ENCODE results near the gene PRR5.
A peak's percentile ranks its signal among the peaks of the same experiment; 100 is the strongest.
"Not testable (repeated sequence)": the region's sequence is repeated elsewhere in the genome, so short reads cannot be mapped to it uniquely, and the experiment has no call there.

PRR5 gene, protein sequence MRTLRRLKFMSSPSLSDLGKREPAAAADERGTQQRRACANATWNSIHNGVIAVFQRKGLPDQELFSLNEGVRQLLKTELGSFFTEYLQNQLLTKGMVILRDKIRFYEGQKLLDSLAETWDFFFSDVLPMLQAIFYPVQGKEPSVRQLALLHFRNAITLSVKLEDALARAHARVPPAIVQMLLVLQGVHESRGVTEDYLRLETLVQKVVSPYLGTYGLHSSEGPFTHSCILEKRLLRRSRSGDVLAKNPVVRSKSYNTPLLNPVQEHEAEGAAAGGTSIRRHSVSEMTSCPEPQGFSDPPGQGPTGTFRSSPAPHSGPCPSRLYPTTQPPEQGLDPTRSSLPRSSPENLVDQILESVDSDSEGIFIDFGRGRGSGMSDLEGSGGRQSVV

DNA sequence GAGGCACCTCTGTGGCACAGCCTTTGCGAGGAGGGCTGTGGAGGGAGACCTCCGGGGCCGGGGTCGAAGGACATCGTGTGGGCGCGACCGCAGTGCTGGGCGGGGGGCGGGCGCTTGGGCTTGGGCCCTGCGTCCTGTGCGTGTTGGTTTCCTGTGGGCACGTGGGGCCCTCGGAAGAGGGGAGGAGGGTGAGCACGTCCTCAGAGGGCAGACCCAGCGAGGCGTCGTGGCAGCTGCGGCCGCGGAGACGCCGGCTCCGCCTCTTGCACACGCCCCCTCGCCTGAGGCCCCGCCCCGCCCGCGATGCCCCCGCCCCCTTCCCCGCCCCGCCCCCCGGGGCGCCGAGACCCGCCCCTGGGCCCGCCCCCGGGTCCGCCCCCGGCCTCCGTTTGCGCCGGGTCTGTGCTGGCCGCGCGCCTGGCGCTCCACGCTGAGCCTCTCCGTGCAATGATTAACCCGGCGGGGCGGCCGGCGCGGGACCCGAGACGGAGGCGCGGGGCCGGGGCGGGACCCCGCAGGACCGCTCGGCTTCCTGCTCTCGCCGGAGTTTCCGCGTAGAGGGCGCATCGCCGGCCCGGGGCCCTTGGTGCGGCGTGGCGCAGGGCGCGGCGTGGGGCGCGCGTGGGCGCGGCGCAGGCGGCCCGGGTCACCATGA lies at the start of gene PRR5:
Gene PRR5, plus strand, starts transcription at position 381 of the 655 bp plus-strand sequence. Its CDS starts 271 bp downstream, at position 652.
- DNase-seq, result peak; percentile 71

DNA sequence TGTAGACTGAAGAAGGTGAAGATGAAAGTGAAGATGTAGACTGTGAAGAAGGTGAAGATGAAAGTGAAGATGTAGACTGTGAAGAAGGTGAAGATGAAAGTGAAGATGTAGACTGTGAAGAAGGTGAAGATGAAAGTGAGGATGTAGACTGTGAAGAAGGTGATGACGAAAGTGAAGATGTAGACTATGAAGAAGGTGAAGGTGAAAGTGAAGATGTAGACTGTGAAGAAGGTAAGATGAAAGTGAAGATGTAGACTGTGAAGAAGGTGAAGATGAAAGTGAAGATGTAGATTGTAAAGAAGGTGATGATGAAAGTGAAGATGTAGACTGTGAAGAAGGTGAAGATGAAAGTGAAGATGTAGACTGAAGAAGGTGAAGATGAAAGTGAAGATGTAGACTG lies 49.1 kb upstream of the PRR5 start:
- DNase-seq, result not testable (repeated sequence)

DNA sequence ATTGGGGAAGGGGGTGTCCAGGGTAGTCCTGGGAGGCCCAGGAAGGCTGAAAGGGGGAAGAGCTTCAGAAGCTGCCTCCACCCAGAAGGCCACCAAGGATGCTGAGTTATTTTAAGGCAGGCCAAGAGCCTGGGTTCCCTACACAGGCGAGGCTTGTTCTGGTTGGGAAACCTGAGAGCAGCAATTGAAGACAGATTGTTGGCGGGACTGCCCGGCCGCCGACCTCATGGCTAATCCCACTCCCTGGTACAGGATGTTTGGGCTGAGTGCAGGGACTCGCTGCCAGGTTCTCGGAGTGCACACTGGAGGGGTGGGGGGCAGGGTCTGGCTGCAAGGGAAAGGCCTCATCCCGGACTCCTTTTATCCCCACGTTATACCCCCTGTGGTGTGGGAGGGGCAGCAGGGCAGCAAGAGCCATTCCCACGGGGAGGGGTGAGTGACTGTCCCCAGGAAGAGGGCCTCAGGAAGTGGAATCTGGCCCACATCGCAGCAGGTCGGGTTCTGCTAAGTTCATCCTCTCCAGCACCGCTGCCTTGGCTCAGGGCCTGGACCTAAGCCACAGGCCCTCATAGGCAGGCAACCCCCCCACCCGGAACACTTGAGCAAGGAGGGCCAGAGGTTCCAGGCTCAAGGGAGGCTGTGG lies 43.6 kb upstream of the PRR5 start:
- no peak for DNase-seq

DNA sequence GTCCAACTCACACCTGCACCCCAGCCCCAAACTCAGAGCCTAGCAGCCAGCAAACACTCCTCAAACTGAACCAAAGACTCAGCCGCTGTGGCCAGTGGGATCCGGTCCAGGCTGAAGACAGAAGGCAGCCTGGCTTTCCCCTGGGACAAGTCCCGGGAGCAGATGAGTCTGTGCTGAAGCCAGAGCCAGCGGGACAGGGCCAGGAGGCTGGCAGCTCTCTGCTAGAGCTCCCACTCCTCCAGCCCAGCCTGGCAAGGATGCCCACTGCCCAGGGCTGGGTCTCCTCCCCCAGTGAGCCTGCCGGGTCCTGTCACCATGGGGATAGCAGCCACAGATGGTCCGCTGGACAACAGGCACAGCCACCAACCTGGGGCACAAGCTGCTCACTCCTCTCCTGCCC lies 42.9 kb upstream of the PRR5 start:
- no peak for DNase-seq

DNA sequence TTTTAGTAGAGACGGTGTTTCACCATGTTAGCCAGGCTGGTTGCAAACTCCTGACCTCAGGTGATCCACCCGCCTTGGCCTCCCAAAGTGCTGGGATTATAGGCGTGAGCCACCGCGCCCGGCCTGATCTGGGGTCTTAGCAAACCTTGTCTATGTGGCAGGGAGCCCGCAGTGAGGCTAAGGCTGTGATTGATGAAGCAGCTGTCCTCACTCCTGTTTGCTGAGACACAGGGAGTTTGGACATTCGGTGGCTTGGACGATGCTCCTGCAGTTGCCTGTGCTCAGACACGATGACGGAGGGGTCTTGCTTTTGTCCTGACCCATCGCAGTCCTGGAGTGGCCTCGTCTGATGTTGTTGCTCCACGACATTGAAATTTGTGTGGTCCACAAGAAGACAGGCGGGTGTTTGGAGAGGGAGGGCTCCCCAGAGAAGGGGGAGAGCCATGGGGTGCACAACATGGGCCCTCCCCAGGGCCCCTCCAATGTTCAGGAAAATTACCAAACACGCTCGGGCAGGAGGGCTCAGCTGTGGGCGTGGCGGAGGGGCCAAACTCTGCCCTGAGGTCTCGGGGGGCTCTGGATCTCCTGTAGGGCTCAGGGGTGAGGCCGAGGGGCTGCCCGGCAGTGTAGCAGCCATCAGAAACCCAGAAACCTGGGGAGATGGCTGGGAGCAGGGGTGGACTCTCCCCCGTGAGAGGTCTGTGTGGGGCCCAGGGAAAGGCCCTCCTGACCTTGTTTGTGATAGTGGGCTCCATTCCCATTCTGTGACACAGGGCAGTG lies 41.8 kb upstream of the PRR5 start:
- no peak for DNase-seq

DNA sequence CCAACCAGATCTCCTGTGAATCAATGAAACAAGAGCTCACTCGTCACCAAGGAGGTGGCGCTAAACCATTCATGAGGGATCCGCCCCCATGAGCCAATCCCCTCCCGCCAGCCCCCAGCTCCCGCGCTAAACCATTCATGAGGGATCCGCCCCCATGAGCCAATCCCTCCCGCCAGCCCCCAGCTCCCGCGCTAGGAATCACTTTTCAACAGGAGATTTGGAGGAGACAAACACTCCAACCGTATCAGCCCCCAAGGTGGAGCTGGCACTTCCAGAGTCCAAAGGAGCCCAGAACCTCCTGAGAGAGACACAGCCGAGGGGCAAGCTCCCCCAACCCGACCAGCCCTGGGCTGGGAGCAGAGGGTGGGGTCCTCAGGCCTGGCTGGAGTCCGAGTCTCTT lies 40.9 kb upstream of the PRR5 start:
- DNase-seq, result no peak

DNA sequence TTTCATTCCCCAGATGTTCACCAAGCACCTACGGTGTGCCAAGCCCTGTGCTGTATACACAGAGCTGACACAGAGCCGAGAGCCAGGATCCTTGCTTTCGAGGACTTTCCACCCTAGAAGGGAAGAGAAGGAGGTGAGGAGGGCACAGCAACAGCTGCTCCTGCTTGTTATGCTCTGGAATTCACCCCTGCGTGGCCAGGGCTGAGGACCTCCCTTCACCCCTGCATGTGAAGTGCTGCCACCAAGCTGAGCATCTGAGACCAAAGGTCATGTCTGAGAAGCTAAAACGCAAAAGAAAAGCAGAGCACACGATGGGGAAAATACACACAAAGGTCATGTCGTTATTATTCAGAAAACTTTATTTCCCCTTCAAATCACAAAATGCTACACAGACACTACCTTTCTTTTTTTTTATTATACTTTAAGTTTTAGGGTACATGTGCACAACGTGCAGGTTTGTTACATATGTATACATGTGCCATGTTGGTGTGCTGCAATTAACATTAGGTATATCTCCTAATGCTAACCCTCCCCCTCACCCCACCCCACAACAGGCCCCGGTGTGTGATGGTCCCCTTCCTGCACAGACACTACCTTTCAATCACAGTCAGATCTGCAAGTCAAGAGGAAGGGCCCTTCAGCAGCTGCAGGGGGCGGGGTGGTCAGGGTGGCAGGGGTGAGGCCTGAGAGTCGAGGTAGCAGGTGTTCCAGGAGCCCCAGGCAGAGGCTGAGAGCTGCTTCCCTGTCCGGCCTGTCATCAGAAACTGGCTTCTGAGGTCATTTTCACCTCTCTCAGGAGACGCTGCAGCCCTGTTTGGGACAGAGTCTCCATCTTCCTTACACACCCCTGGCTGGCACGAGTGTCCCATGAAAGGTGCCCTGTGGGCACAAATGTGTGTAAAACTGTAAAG lies 40.1 kb upstream of the PRR5 start:
- DNase-seq, result no peak

DNA sequence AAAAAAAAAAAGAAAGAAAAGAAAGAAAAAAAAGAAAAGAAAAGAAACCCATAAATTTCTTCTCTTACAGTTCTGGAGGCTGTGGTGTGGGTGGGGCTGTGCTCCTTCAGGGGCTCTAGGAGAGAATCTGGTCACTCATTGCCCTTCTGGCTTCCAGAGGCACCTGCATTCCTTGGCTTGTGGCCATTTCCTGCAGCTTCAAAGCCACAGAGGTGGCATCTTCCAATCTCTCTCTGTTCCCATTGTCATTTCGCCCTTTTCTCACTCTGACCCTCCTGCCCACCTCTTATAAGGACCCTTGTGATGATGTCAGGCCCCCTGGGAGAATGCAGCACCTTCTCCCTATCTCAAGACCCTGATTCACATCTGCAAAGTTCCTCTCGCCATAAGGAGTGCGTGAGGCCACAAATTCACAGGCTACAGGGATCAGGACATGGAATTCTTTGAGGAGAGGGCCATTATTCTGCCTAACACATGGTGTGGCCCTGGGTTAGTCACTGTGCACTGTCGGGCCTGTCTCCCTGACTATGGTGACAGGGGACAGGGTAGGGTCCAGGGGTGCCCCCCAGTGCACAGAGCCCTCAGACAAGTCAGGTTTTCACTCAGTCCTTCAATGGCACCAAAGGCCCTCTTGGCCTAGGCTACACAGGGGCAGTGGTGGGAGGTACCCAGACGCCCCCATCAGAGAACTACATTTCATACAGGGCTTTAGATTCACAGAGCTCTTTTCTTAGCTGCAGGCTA lies 38.6 kb upstream of the PRR5 start:
- DNase-seq, result no peak

DNA sequence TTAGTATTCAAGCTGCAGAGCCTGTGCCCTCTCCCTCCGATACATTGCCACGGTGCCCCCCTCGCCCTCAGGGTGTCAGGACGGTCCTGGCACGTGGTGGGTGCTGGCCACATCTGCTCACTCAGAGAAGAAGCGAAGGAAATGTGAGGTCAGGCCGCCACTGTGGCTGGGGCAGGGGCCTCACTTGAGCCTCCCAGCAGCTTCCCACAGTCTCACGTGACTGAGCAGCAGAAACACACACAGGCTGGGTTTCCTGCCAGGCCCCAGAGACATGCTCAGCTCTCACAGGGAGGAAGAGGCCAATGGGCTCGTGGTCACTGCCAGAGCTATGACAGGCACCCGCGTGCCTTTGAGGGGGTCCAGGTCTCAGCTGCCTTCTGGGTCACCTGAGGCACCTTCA lies 37.9 kb upstream of the PRR5 start:
- no peak for DNase-seq

DNA sequence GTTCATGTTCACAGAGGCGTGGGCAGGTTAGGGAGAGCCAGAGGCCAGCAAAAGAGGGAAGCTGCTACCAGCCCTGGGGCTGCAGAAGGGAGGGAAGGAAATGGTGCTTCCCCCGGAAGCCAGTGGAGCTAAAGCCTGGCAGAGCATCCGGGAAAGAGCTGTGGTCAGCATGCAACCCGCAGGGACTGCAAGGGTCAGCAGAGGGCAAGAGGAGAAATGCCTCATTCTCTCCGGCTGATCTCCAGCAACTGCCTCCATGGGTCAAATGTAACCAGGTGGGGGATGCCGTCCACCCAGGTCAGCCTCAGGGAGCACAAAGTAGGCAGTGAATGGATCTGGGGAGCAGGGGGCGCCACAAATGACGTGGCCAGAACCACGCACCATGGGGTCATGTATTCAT lies 36.9 kb upstream of the PRR5 start:
- no peak for DNase-seq

DNA sequence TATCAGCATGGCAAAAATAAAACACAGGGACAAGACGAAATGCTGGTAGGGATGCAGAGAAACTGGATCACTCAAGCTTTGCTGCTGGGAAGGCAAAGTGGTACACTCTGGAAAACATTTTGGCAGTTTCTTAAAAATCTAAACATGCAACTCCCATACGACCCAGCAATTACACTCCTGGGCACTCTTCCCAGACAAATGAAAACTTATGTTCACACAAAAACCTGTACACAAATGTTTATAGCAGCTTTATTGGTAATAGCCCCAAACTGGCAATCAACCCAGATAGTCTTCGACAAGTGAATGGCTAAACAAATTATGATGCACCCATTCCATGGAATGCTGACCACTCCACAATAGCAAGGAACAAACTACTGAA lies 35.8 kb upstream of the PRR5 start:
- no peak for DNase-seq

DNA sequence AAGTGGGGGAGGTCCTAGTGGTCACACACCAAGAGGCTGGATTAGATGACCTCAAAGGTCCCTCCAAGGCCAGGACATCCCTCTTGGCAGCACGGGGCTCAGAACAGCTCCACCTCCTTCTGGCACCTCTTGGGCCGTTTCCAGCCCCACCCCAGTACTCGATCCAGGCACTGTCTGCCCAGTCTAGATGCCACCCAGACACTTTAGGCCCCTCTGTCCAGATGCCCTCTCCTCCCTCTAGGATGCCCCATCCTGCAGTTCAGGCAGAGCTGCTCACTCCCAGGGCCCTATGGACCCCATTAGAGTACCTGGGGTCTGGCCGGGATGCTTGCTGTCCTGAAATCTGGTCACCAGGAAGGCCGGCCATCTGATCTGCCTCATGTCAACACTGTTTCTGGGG lies 34.7 kb upstream of the PRR5 start:
- DNase-seq, result no peak

DNA sequence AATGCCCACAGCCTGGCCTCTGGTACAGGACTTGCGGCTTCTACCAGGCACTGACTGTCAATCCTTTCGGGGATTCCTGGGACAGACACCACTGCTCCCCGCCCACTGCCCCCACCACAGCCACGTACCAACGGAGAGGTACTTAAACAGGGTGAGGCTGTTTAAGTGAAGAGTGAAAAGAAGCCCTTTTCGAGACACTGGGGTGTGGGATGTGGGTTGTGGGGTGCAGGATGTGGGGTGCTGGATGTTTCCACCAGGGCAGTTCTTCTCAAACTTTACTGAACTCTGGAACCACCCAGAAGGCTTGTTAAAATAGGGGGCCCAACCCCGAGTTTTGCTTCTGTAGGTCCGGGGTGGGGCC lies 34.2 kb upstream of the PRR5 start:
- DNase-seq, result peak; percentile 27

DNA sequence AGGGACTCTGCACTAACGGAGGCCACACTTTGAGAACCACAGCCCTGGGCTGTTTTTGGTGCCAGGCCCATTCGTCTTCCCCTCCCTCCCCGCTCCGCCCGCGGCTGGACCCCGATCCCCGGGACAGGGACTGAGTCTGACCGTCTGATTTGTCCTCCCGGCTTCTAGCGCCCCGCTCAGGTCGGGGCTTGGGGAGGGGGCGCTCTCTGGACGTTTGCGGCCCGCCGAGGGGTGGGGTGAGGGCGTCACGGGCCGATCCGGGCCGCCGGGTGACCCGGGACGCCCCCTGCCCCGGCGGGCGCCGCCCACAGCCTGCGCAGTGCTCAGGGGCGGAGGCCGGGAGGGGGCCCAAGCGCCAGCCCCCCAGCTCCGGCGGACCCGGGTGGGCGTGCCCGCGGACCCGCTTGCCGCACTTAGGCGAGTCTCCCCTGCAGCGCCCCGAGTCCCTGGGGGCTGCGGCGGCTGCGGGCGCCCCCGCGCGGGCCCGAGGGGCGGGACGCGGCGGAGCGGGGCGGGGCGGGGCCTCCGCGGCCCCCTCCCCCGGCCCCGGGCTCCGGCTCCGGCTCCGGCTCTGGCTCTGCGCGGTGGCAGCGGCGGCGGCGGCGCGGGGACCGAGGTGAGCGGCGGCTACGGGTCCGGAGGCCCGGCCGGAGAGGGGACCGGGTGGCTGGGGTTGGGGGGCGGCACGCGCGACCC lies 33.7 kb upstream of the PRR5 start:
- DNase-seq, result peak; percentile 30

DNA sequence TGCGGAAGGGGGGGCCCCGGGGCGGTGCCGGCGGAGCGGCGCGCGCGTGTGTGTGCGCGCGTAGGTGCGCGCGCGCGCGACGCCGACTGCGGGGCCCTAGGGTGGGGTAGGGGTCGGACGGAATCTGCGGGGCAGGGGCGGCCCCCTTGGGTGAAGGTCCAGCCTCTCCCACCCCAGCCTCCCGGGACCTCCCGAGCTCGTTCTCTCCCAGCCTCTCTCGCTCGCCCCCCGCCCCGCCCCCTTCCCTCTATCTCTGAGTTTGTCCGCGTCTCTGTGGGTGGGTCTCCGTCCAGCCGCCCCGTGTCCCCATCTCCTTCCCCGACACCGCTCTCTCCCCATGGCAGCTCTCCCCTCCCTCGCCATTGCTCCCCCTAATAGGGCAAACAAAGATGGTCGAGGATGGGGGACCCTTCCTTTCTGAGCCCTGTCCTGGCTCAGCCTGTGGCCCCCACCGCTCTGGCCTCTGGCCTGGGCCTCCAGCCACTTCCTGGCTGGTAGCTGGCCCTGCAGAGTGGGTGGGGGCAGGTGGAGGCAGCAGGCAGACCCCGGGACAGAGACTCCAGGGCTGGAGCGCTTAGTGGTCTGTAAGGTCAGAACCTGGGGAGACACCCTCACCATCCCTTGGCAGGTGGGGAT lies 33.0 kb upstream of the PRR5 start:
- no peak for DNase-seq

DNA sequence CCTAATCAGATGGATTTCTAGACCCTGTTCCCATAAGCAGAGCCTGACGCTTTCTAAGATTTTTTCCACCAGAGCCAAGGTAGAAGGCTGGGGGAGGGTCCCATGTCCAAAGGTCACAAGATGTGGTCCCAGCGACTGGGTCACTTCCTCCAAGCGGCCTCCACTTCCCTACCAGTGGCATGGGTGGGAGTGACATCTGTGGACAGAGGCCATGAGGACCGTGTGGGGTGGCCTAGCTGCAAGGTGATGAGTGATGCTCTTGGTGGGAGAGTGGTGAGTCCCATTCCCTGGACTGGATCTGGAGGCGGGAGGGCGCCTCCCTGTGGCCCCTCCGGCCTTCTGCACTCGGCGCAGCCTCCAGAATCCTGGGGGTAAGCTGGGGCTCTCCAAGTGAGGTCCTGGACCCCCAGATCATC lies 32.4 kb upstream of the PRR5 start:
- no peak for DNase-seq

DNA sequence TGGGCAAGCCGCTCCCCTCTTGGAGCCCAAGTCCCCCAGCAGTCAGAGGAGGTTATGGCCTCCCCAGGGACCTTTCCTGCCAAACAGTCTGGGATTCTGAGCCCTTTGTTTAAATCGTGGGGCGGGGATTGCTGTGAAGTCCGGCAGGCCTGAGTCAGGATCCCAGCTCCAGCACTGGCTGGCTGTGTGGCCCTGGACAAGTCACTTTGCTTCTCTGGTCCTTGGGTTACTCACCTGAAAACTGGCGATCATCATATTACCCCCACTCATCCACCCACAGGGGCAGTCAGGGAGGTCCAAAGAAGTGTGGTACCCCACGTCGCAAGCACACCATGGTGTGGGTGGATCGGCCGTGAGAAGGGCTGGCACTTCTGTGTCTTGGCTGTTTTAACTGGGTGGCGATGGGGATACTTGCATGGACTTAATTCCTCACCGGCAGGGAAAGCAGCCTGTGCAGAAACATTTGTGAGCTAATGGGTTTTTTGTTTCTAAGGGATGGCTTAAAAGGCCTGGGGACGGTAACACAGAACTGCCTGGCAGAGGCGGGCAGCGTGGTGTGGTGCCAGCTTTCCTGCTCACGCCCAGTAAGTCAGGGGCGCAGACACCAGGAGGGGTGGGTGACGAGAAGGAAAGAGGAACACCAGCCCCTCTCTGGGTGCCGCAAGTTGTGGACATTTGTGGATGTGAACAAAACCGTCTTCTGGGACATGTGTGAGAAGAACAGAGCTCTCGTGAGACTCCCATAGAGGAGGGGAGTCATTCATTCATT lies 31.6 kb upstream of the PRR5 start:
- no peak for DNase-seq

DNA sequence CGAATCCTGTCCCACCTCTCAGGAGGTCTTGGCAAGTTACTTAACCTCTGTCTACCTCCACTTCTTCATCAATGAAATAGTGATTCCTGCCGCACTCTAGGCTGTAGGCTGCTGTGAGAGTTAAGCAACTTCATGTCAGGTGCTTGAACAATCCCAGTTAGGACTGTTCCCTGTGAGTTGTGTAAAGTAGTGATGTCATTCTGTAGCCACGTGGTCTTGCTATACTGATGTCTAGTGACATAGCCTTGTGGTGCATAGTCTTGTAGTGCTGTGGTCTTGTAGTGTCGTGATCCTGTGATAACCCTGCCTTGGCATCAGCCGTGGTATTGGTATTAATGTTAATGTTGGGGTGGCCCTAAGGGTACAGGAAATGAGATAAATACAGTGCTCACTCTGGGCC lies 30.3 kb upstream of the PRR5 start:
- no peak for DNase-seq

DNA sequence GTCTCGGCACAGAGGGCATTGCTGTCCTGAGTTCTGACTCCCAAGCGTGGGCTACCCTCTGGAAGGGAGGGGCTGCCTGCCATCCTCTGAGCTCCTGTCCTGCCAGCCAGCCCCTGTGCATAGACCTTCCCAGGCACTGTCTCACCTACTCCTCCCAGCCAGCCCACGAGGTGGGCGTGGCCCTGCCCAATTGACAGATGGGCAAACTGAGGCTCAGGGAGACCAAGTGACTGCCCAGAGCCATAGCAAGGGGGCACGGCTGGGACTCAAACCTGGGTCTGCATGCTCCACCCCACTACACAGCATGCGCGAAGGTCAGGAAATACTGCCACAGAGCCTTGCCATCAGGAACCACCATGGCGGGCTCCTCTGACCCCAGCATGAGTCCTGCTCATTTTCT lies 29.4 kb upstream of the PRR5 start:
- no peak for DNase-seq

DNA sequence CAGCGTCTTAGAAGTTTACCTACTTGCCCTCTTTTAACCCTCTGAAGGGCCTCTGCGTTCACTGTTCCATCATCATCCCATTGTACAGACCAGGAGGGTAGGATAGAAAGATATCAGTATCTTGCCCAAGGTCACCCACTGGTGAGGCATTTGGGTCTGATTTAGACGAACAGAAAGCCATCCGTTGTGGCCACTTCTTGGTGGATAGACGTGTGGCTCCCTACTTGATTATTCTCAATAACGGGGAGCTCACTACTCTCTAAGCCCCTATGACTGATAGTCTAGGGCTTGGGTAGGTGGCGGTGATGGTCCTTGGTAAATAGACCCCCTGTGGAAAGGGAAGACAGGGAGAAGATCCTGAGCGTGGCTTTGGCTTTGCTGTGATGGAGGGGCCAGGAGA lies 28.6 kb upstream of the PRR5 start:
- no peak for DNase-seq

All from activated CD4-positive, alpha-beta T cell treated with anti-CD3 and anti-CD28 coated beads for 1 hour (primary cell).